GM10266 (cell line): ENCODE data around the gene MTFR1L.

Experiments
- DNase-seq: peaks from one replicate; pipeline ENCODE4 v3.0.0; 2012; ENCODE audit errors: extremely low spot score
- CTCF ChIP-seq: IDR thresholded peaks from 2 replicates; pipeline ENCODE4 v1.5.1; 2012; ENCODE audit warnings: mild to moderate bottlenecking, low read depth; ENCODE audit not compliant: control insufficient read depth, insufficient read depth; ENCODE audit errors: missing control alignments

Gene MTFR1L

DNA sequence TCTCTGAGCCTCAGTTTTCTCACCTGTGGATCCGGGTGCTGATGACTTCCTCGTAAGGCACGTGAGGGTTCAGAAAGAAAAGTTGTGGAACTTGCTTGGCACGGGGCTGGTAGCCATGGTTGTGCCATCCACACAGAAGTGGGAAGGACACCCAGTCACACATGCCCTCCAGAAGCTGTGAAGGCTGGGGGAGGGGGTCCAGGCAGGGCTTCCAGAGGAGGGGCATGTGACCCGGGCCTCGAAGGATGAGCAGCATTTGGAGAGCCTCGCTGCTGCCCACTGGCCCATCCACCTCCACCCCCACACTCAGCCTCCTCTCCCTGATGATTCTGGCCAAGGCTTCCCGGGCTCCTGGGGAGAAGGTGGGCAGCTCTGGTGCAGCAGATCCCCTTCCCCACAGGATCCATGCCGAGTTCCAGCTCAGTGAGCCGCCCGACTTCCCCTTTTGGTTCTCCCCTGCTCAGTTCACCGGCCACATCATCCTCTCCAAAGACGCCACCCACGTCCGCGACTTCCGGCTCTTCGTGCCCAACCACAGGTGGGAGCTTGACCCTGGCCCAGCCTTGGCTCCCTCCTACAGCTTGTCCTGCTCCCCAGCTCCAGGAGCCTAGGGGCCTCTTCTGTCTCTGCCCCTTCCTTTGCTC is 10.3 kb upstream of the MTFR1L start:
- no peak for TF ChIP-seq CTCF
- DNase-seq, result peak; percentile 47

GRCh38 chr1:25809929-25810328 is 9.8 kb upstream of the MTFR1L start:
- DNase-seq, result no peak
- peak; percentile 29 for TF ChIP-seq CTCF

- DNase-seq, result peak; percentile 80
- TF ChIP-seq CTCF, result peak; percentile 94
These were observed 9.1 kb upstream of the MTFR1L start for GRCh38 chr1:25810341-25811299.

DNA sequence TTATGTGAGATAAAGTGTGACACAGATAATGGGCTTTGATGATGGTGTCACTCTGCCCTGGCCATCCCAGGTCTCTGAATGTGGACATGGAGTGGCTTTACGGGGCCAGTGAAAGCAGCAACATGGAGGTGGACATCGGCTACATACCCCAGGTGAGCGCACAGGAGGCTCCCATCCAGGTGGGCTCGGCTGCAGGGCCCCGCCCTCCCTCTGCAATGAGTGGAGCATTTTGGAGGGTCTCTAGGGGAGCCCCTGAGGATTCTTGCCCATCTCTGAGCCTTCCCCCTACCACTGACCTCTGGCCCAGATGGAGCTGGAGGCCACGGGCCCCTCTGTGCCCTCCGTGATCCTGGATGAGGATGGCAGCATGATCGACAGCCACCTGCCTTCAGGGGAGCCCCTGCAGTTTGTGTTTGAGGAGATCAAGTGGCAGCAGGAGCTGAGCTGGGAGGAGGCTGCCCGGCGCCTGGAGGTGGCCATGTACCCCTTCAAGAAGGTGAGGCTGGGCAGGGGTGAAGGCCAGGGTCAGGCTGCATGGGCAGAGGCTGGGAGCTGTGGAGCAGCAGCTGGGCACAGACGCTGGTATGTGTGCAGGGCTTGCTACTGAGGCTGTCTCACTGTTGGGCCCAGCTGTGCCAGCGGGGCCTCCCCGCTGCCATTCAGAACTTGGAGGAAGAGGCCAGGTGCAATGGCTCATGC is 8.2 kb upstream of the MTFR1L start:
- TF ChIP-seq CTCF, result no peak
- no peak for DNase-seq

GRCh38 chr1:25813071-25813733 is 6.6 kb upstream of the MTFR1L start:
- no peak for DNase-seq
- TF ChIP-seq CTCF, result no peak

DNA sequence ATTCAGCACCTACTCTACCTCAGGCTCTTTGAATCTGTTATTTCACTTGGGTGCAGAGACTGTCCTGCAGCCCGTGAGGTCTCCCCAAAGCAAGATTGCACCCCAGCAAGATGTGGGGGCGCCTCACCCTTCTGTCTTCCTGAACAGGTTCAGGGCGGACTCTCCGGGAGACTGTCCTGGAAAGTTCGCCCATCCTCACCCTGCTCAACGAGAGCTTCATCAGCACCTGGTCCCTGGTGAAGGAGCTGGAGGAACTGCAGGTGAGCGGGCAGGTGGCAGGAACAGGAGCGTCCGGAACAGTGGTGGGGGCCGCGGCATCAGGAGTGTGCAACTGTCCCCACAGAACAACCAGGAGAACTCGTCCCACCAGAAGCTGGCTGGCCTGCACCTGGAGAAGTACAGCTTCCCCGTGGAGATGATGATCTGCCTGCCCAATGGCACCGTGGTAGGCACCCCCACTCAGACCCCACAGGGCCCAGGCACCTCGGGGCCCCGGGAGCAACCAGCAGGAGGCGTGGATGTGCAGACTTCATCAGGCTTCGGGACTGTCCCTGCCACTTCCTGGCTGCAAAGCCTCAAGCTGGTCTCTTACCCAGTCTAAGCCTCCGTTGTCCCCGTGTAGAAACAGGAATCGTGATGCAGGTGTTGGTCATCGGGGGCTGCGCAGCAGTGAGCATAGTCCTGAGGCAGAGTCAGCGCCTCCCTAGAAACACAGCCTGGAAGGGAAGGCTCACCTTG is 5.9 kb upstream of the MTFR1L start:
- peak; percentile 18 for TF ChIP-seq CTCF
- DNase-seq, result no peak
